SW 1271 (cell line): Measurements from ENCODE around the gene NLK.
"Not testable (repeated sequence)": the region's sequence is repeated elsewhere in the genome, so short reads cannot be mapped to it uniquely, and the experiment has no call there.

Experiments used
- DNase-seq, 2 experiments: peaks; one replicate each; lab custom pipeline; 2025; lab: John Stamatoyannopoulos, UW

The NLK gene

GRCh38 chr17:28042657-28042720, at the start of gene NLK:
Gene NLK (plus strand): TSS chr17:28042677. CDS start chr17:28042874, 197 bp downstream.
- no peak for DNase-seq

- DNase-seq = no peak
These were observed 49.2 kb upstream of the NLK start for GRCh38 chr17:27993161-27993695.

GRCh38 chr17:27993723-27994310, 48.7 kb upstream of the NLK start:
- DNase-seq = no peak

- no peak for DNase-seq
These were observed 47.9 kb upstream of the NLK start for GRCh38 chr17:27994586-27994985.

GRCh38 chr17:27995554-27995953, 46.9 kb upstream of the NLK start:
- no peak for DNase-seq

GRCh38 chr17:27996202-27997043, 46.1 kb upstream of the NLK start:
- no peak for DNase-seq

- DNase-seq = no peak
These were observed 45.5 kb upstream of the NLK start for GRCh38 chr17:27997044-27997401.

- no peak for DNase-seq
These were observed 45.0 kb upstream of the NLK start for GRCh38 chr17:27997522-27997921.

GRCh38 chr17:28001149-28001548, 41.3 kb upstream of the NLK start:
- DNase-seq = no peak

GRCh38 chr17:28004344-28004743, 38.1 kb upstream of the NLK start:
- DNase-seq = no peak

GRCh38 chr17:28007925-28008324, 34.6 kb upstream of the NLK start:
- not testable (repeated sequence) for DNase-seq

- DNase-seq = no peak
These were observed 34.0 kb upstream of the NLK start for GRCh38 chr17:28008513-28008912.

- no peak for DNase-seq
These were observed 32.1 kb upstream of the NLK start for GRCh38 chr17:28010406-28010805.

- DNase-seq = no peak
These were observed 23.9 kb upstream of the NLK start for GRCh38 chr17:28018439-28019070.

GRCh38 chr17:28020515-28020914, 22.0 kb upstream of the NLK start:
- DNase-seq = no peak

GRCh38 chr17:28029044-28029443, 13.4 kb upstream of the NLK start:
- no peak for DNase-seq

GRCh38 chr17:28030386-28030785, 12.1 kb upstream of the NLK start:
- DNase-seq = no peak

GRCh38 chr17:28031174-28031573, 11.3 kb upstream of the NLK start:
- DNase-seq = no peak

- peak; percentile 83 to 96 for DNase-seq
These were observed 8.3 kb upstream of the NLK start for GRCh38 chr17:28033972-28034714.

- DNase-seq = not testable (repeated sequence)
These were observed 7.0 kb upstream of the NLK start for GRCh38 chr17:28035452-28035851.

GRCh38 chr17:28035884-28036283, 6.6 kb upstream of the NLK start:
- DNase-seq = not testable (repeated sequence)

- DNase-seq = no peak
These were observed 3.7 kb upstream of the NLK start for GRCh38 chr17:28038802-28039201.

GRCh38 chr17:28039251-28039650, 3.2 kb upstream of the NLK start:
- no peak for DNase-seq
